Skin of body (tissue), 2 donors: ENCODE results near the gene SDK2. TPM values are rescaled to one million over a fixed set of nuclear protein-coding genes. Genes with fewer than 3 reads are reported as not detected.

Experiments
- DNase-seq: peaks from one replicate; lab custom pipeline; 2025; lab: John Stamatoyannopoulos, UW
- total RNA-seq: library from RNA; depleted of rRNA; stranded (reverse); fragments of >200 nt; gene quantifications from one replicate; pipeline ENCODE4 v1.2.3, GENCODE V29; 2014

Gene SDK2
- total RNA-seq, 1 donor from 2014 or later = 1.6 TPM

- DNase-seq = no peak
These were observed 336.0 kb downstream of the SDK2 start for GRCh38 chr17:73308017-73308823.

- no peak for DNase-seq
These were observed 337.1 kb downstream of the SDK2 start for GRCh38 chr17:73307130-73307529.

GRCh38 chr17:73305845-73306836, 338.1 kb downstream of the SDK2 start:
- no peak for DNase-seq

- peak; percentile 73 for DNase-seq
These were observed 339.1 kb downstream of the SDK2 start for GRCh38 chr17:73304971-73305812.

GRCh38 chr17:73304438-73304837, 339.8 kb downstream of the SDK2 start:
- DNase-seq = no peak

GRCh38 chr17:73302189-73302588, 342.1 kb downstream of the SDK2 start:
- DNase-seq = no peak

- DNase-seq = no peak
These were observed 342.9 kb downstream of the SDK2 start for GRCh38 chr17:73301369-73301768.

- no peak for DNase-seq
These were observed 343.9 kb downstream of the SDK2 start for GRCh38 chr17:73300392-73300791.

- DNase-seq = no peak
These were observed 346.0 kb downstream of the SDK2 start for GRCh38 chr17:73297934-73298861.

GRCh38 chr17:73293480-73293911, 350.7 kb downstream of the SDK2 start:
- no peak for DNase-seq

GRCh38 chr17:73293031-73293430, 351.2 kb downstream of the SDK2 start:
- DNase-seq = no peak

GRCh38 chr17:73292031-73292531, 352.2 kb downstream of the SDK2 start:
- DNase-seq = no peak

GRCh38 chr17:73291260-73291801, 352.9 kb downstream of the SDK2 start:
- no peak for DNase-seq

GRCh38 chr17:73290399-73291259, 353.6 kb downstream of the SDK2 start:
- DNase-seq = no peak

- no peak for DNase-seq
These were observed 354.5 kb downstream of the SDK2 start for GRCh38 chr17:73289549-73290254.

- no peak for DNase-seq
These were observed 355.5 kb downstream of the SDK2 start for GRCh38 chr17:73288534-73289302.

- no peak for DNase-seq
These were observed 357.4 kb downstream of the SDK2 start for GRCh38 chr17:73286863-73287296.
